K562 treated with DMSO at 1 percent for 12 hours (cell line): Measurements from ENCODE around the gene KRTAP19-5. TPM values are rescaled to one million over a fixed set of nuclear protein-coding genes. Genes with fewer than 3 reads are reported as not detected.

Experiments used
- total RNA-seq: library from RNA; unstranded; fragments of 300-600 nt; gene quantifications from 2 replicates; pipeline ENCODE4 v1.2.3, GENCODE V29; 2022; ENCODE audit not compliant: insufficient read depth

Gene KRTAP19-5
- not detected in 2 replicates for total RNA-seq

DNA sequence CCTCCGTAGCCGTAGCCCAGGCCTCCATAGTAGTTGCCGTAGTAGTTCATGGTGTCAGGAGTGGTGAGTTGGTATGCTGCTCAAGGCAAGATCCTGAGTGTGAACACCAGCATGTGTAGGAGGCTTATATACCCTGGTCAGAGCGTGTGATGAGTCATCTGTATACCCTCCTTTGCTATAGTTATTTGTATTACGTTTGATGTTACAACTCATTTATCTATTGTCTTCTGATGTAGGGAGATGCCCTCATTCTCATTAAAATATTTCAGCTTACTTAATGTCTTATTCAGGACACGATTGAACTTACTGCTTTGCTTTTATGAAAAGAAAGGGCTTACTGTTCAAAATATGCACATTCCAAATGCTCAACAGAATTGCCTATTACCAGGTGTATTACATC, at the start of gene KRTAP19-5:
TSS of gene KRTAP19-5 (minus strand) at position 101 of the 400 bp plus-strand sequence. CDS start at position 50, 51 bp downstream.

GRCh38 chr21:30541764-30542163, 39.8 kb upstream of the KRTAP19-5 start, which contains the start of gene KRTAP19-6:
KRTAP19-6 (minus strand) TSS chr21:30541864; CDS start chr21:30541833, 31 bp downstream.

DNA sequence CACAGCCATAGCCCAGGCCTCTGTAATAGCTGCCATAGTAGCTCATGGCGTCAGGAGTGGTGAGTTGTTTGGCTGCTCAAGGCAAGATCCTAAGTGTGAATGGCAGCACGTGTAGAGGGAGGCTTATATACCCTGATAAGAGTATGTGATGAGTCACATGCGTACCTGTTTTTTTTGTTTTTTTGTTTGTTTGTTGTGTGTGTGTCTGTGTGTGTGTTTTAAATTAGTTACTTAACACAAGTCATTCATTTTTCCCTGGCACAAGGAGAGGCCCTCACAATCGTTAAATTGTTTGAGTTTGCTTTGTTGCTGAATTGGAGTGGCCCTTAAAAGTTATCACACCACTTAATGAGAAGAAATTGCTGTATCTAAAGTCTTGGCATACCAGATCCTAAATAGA, 4.9 kb downstream of the KRTAP19-5 start, which contains the start of gene KRTAP19-4:
TSS of gene KRTAP19-4 (minus strand) at position 101 of the 400 bp plus-strand sequence. CDS start at position 46, 55 bp downstream.

DNA sequence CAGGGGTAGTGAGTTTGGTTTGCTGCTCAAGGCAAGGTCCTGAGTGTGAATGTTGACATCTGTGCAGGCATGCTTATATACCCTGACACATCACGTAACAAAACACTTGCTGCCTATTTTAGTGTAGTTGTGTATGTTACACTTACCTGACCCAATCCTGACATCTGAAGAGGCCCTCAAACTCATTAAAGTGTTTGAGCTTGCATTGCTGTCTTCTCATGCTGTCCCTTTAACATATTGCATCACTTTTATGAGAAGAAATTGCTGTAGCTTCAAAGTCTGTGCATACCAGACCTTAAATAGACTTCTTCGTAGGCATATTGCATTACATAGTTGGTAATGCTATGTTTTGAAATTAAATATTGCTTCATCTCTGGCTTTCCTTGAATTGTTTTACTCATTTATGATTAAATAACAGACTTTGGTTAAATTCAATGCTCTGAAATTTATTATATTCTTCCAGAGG, 9.9 kb downstream of the KRTAP19-5 start, which contains the start of gene KRTAP19-3:
TSS of gene KRTAP19-3 (minus strand) at position 51 of the 466 bp plus-strand sequence. CDS start 56 bp downstream, outside the sequence.

GRCh38 chr21:30487336-30487735, 14.6 kb downstream of the KRTAP19-5 start, which contains the start of gene KRTAP19-2:
KRTAP19-2 (minus strand) TSS chr21:30487436; CDS start chr21:30487348, 88 bp downstream.

GRCh38 chr21:30480145-30480544, 21.8 kb downstream of the KRTAP19-5 start, which contains the start of gene KRTAP19-1:
KRTAP19-1 (minus strand) TSS chr21:30480367; CDS start chr21:30480317, 50 bp downstream.

Other genes with a start within 250 kb of the KRTAP19-5 start
- not detected in 2 replicates for gene KRTAP24-1, start 219.2 kb downstream of the KRTAP19-5 start, total RNA-seq
- not detected in 2 replicates for gene KRTAP25-1, start 212.6 kb downstream of the KRTAP19-5 start, total RNA-seq
- not detected in 2 replicates for gene KRTAP26-1, start 181.8 kb downstream of the KRTAP19-5 start, total RNA-seq
- gene KRTAP27-1, start 164.4 kb downstream of the KRTAP19-5 start, total RNA-seq = not detected in 2 replicates
- gene KRTAP23-1, start 153.5 kb downstream of the KRTAP19-5 start, total RNA-seq = not detected in 2 replicates
- not detected in 2 replicates for gene KRTAP13-2, start 129.9 kb downstream of the KRTAP19-5 start, total RNA-seq
- gene KRTAP13-1, start 106.1 kb downstream of the KRTAP19-5 start, total RNA-seq = not detected in 2 replicates
- not detected in 2 replicates for gene KRTAP13-3, start 76.2 kb downstream of the KRTAP19-5 start, total RNA-seq
- not detected in 2 replicates for gene KRTAP13-4, start 71.9 kb downstream of the KRTAP19-5 start, total RNA-seq
- not detected in 2 replicates for gene KRTAP15-1, start 61.9 kb downstream of the KRTAP19-5 start, total RNA-seq
- not detected in 2 replicates for gene KRTAP19-1, start 21.8 kb downstream of the KRTAP19-5 start, total RNA-seq
- not detected in 2 replicates for gene KRTAP19-2, start 14.7 kb downstream of the KRTAP19-5 start, total RNA-seq
- gene KRTAP19-3, start 10.1 kb downstream of the KRTAP19-5 start, total RNA-seq = not detected in 2 replicates
- gene KRTAP19-4, start 5.0 kb downstream of the KRTAP19-5 start, total RNA-seq = not detected in 2 replicates
- not detected in 2 replicates for gene KRTAP19-6, start 39.7 kb upstream of the KRTAP19-5 start, total RNA-seq
- not detected in 2 replicates for gene KRTAP19-7, start 59.2 kb upstream of the KRTAP19-5 start, total RNA-seq
- not detected in 2 replicates for gene KRTAP22-2, start 88.3 kb upstream of the KRTAP19-5 start, total RNA-seq
- gene KRTAP6-3, start 90.3 kb upstream of the KRTAP19-5 start, total RNA-seq = not detected in 2 replicates
- gene KRTAP6-2, start 96.8 kb upstream of the KRTAP19-5 start, total RNA-seq = not detected in 2 replicates
- not detected in 2 replicates for gene KRTAP22-1, start 98.9 kb upstream of the KRTAP19-5 start, total RNA-seq
- not detected in 2 replicates for gene KRTAP6-1, start 111.8 kb upstream of the KRTAP19-5 start, total RNA-seq
- not detected in 2 replicates for gene KRTAP20-1, start 114.3 kb upstream of the KRTAP19-5 start, total RNA-seq
- not detected in 2 replicates for gene KRTAP20-4, start 118.5 kb upstream of the KRTAP19-5 start, total RNA-seq
- gene KRTAP20-2, start 133.1 kb upstream of the KRTAP19-5 start, total RNA-seq = not detected in 2 replicates
- gene KRTAP20-3, start 140.7 kb upstream of the KRTAP19-5 start, total RNA-seq = not detected in 2 replicates
- gene KRTAP21-3, start 216.6 kb upstream of the KRTAP19-5 start, total RNA-seq = not detected in 2 replicates
- not detected in 2 replicates for gene KRTAP21-2, start 245.1 kb upstream of the KRTAP19-5 start, total RNA-seq